HL-60 (cell line): Measurements from ENCODE around the gene LIN7C.

Experiments
- DNase-seq, 2 experiments: peaks; one replicate each; pipeline ENCODE4 v3.0.0-alpha.2; 2010 to 2020; ENCODE audit warnings: low read depth in 1 of 2, low spot score in 1 of 2
- H3K27ac ChIP-seq: fragments of 250-450 bp; sonication (Bioruptor Pico); replicated peaks from 2 replicates; pipeline ENCODE4 v1.5.1; 2020; ENCODE audit warnings: mild to moderate bottlenecking, moderate library complexity
- H3K27me3 ChIP-seq: fragments of 250-450 bp; sonication (Bioruptor Pico); 2 replicates; pipeline ENCODE4 v1.5.1; 2021; ENCODE audit warnings: mild to moderate bottlenecking, moderate library complexity; ENCODE audit not compliant: insufficient read depth, poor library complexity, severe bottlenecking
- H3K4me3 ChIP-seq: replicated peaks from 2 replicates; pipeline ENCODE4 v1.5.1; 2011; ENCODE audit warnings: mild to moderate bottlenecking, control low read depth, low read length; ENCODE audit not compliant: insufficient read depth
- CTCF ChIP-seq: IDR thresholded peaks from one replicate; pipeline ENCODE4 v1.5.1; 2011; ENCODE audit warnings: low read length, control low read depth, inconsistent platforms; ENCODE audit not compliant: insufficient read depth
- GABPA ChIP-seq: IDR thresholded peaks from 2 replicates; pipeline ENCODE4 v1.6.1; 2012; ENCODE audit warnings: low read depth
- POLR2AphosphoS5 ChIP-seq: IDR thresholded peaks from 2 replicates; pipeline ENCODE4 v1.6.1; 2012; ENCODE audit warnings: low read depth
- REST ChIP-seq: IDR thresholded peaks from 2 replicates; pipeline ENCODE4 v1.6.1; 2012; ENCODE audit warnings: low read depth; ENCODE audit not compliant: insufficient replicate concordance
- SPI1 ChIP-seq: IDR thresholded peaks from 2 replicates; pipeline ENCODE4 v1.6.1; 2012; ENCODE audit warnings: low read depth, mild to moderate bottlenecking, borderline replicate concordance

LIN7C gene

GRCh38 chr11:27545946-27546345 lies 39.4 kb upstream of the LIN7C start:
- no peak overlapping the region for H3K4me3 ChIP-seq
- DNase-seq = no peak
- no peak overlapping the region for H3K27ac ChIP-seq
- H3K27me3 ChIP-seq = no peaks in the 10 kb centered on the region
- TF ChIP-seq GABPA = no peak
- TF ChIP-seq REST = no peak

- Histone ChIP-seq H3K4me3 (no peak overlapping the region), H3K27me3 (no peaks in the 10 kb centered on the region)
- TF ChIP-seq REST = no peak
- no peak for TF ChIP-seq SPI1
- no peak for TF ChIP-seq CTCF
- no peak for TF ChIP-seq GABPA
- TF ChIP-seq POLR2AphosphoS5 = no peak
Measured at GRCh38 chr11:27545035-27545434, 38.5 kb upstream of the LIN7C start.

GRCh38 chr11:27541790-27542189 lies 35.2 kb upstream of the LIN7C start:
- no peak for DNase-seq
- no peak for TF ChIP-seq POLR2AphosphoS5
- TF ChIP-seq SPI1 = no peak
- TF ChIP-seq GABPA = no peak
- TF ChIP-seq REST = no peak
- no peak for TF ChIP-seq CTCF
- Histone ChIP-seq H3K27me3 (no peaks in the 10 kb centered on the region), H3K27ac (no peak overlapping the region), H3K4me3 (no peak overlapping the region)

More at GRCh38 chr11:27545035-27545434, 38.5 kb upstream of the LIN7C start:
- H3K27ac ChIP-seq = no peak overlapping the region
- no peak for DNase-seq

GRCh38 chr11:27540051-27540450 lies 33.5 kb upstream of the LIN7C start:
- Histone ChIP-seq H3K27ac (no peak overlapping the region), H3K27me3 (no peaks in the 10 kb centered on the region), H3K4me3 (no peak overlapping the region)
- no peak for DNase-seq
- no peak for TF ChIP-seq POLR2AphosphoS5
- no peak for TF ChIP-seq SPI1
- TF ChIP-seq GABPA = no peak
- no peak for TF ChIP-seq CTCF
- TF ChIP-seq REST = no peak
